ENCODE data around the gene ANKFY1. TPM values are rescaled to one million over a fixed set of nuclear protein-coding genes. Genes with fewer than 3 reads are reported as not detected.

The ANKFY1 gene
- total RNA-seq, 2 donors from 2014 or later = 17.9 to 40.5 TPM

Small RNA genes within 50 kb of the gene (small RNA-seq; reads per million reads assigned to genes)
- gene RF00019 = not detected

Other genes with a start within 250 kb of the ANKFY1 start
- gene ZZEF1, start 120.9 kb downstream of the ANKFY1 start, total RNA-seq = 10 to 100 TPM; 47.2 to 96.2 TPM
- 10 to 100 TPM; 23.1 to 24.1 TPM for gene CYB5D2, start 120.8 kb downstream of the ANKFY1 start, total RNA-seq
- 10 to 100 TPM; 26.7 to 29.3 TPM for gene UBE2G1, start 102.7 kb upstream of the ANKFY1 start, total RNA-seq
- gene SPNS3, start 170.0 kb upstream of the ANKFY1 start, total RNA-seq = not detected
- 10 to 100 TPM; 19.2 to 58.0 TPM for gene SPNS2, start 234.9 kb upstream of the ANKFY1 start, total RNA-seq

All from body of pancreas (tissue), 2 donors.